Loucy (cell line): Measurements from ENCODE around the gene TBC1D22A.

Experiments used
- EZH2phosphoT487 ChIP-seq: fragments of 200-600 bp; IDR thresholded peaks from 2 replicates; pipeline ENCODE4 v1.6.1; 2018; ENCODE audit warnings: antibody characterized with exemption, mild to moderate bottlenecking, moderate library complexity, borderline replicate concordance
- TF ChIP-seq, protein P1 (sequence below): fragments of 200-600 bp; sonication (generic); conservative IDR thresholded peaks from 2 replicates; pipeline ENCODE4 v1.5.1; 2014; ENCODE audit warnings: mild to moderate bottlenecking, antibody characterized with exemption, low read length

DNA sequence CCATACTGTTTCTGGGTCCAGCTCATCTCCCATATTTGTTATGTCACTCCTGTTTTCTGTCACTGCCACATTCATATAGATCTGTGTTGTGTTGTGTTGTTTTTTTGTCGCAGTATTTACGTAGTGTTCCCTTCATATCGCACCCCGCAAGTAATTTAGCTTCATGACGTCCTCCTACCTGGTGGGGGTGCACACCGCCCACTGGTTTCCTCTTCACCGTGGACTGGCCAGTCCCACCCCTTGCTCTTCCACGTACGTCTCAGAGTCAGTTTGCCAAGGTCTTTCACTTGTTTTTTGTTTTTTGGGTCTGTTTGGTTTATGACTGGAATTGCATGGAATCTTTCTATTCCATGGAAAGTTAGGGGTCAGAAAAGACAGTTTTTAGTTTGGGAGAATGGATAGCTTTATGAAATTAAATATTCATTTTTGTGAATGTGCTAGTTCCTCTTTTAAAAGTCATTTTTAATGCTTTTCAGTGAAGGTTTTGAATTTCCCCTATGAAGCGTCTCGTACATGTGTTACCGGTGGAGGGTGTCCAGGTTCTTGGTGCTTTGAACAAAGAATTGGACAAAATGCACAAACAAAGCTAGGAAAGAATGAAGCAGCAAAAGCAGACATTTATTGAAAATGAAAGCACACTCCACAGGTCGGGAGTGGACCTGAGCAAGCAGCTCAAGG, 134.3 kb downstream of the TBC1D22A start:
- TF ChIP-seq, protein P1, sequence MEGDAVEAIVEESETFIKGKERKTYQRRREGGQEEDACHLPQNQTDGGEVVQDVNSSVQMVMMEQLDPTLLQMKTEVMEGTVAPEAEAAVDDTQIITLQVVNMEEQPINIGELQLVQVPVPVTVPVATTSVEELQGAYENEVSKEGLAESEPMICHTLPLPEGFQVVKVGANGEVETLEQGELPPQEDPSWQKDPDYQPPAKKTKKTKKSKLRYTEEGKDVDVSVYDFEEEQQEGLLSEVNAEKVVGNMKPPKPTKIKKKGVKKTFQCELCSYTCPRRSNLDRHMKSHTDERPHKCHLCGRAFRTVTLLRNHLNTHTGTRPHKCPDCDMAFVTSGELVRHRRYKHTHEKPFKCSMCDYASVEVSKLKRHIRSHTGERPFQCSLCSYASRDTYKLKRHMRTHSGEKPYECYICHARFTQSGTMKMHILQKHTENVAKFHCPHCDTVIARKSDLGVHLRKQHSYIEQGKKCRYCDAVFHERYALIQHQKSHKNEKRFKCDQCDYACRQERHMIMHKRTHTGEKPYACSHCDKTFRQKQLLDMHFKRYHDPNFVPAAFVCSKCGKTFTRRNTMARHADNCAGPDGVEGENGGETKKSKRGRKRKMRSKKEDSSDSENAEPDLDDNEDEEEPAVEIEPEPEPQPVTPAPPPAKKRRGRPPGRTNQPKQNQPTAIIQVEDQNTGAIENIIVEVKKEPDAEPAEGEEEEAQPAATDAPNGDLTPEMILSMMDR = no peak
- no peak for TF ChIP-seq EZH2phosphoT487
